Measurements from ENCODE around the gene CTNND1.

DNA sequence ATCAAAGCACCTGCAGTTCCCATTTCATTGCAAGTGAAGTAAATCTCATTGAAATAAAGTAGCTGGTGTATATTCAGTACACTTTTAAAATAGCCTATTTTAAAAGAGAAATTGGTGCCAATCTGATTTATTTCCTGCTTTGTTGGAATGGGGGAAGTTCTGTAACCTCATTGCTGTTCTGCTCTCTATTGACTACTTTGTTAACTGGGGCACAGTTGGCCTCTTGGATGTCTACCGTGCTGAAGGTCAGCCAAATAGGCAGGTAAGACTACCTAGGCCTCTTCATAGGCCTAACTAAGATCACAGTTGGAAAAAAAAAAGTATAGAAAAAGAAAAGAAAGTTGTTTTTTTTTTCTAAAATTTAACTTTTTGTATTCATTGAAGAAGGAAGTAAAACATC lies 9.2 kb downstream of the CTNND1 start:
- TF ChIP-seq, protein P1, sequence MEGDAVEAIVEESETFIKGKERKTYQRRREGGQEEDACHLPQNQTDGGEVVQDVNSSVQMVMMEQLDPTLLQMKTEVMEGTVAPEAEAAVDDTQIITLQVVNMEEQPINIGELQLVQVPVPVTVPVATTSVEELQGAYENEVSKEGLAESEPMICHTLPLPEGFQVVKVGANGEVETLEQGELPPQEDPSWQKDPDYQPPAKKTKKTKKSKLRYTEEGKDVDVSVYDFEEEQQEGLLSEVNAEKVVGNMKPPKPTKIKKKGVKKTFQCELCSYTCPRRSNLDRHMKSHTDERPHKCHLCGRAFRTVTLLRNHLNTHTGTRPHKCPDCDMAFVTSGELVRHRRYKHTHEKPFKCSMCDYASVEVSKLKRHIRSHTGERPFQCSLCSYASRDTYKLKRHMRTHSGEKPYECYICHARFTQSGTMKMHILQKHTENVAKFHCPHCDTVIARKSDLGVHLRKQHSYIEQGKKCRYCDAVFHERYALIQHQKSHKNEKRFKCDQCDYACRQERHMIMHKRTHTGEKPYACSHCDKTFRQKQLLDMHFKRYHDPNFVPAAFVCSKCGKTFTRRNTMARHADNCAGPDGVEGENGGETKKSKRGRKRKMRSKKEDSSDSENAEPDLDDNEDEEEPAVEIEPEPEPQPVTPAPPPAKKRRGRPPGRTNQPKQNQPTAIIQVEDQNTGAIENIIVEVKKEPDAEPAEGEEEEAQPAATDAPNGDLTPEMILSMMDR (IDR thresholded peaks at IDR 0.05), result no peak
- TF ChIP-seq EZH2phosphoT487 (IDR thresholded peaks at IDR 0.05) (no peak), EZH2 (IDR thresholded peaks at IDR 0.05) (no peak)
